Measurements from ENCODE around the gene SMAP1. TPM values are rescaled to one million over a fixed set of nuclear protein-coding genes. Genes with fewer than 3 reads are reported as not detected.

SMAP1 gene
- total RNA-seq, 5 donors from 2014 or later (not counting 1 experiment from before 2014, with no cell fraction given) = 27.1 to 32.3 (median 31.9) TPM

- no peak for ATAC-seq (replicated peaks in 1 of 4)
- POLR2A ChIA-PET = no interaction called here
- no CpG with 5 or more reads among the region's 1 CpG for WGBS (ENCODE audit: insufficient coverage)
- Histone ChIP-seq H3K9me3 (no peaks in the 10 kb centered on the region), H3K27ac (ENCODE audit: low read length) (no peak overlapping the region), H3K27me3 (replicated peaks in 1 of 2; ENCODE audit: control insufficient read depth in 2 of 2, extremely low read depth in 1 of 2, insufficient read depth in 2 of 2, low read length in 1 of 2) (no peaks in the 10 kb centered on the region), H3K4me3 (ENCODE audit: control insufficient read depth in 1 of 2, extremely low read depth in 1 of 2, low read length in 1 of 2) (no peak overlapping the region), H3K4me1 (ENCODE audit: control insufficient read depth in 1 of 2, extremely low read depth in 1 of 2, insufficient read depth in 2 of 2, low read length in 2 of 2) (no peaks in the 10 kb centered on the region), H3K36me3 (ENCODE audit: control insufficient read depth in 2 of 2, extremely low read depth in 1 of 2, insufficient read depth in 1 of 2, low read length in 1 of 2) (no peaks in the 10 kb centered on the region)
- Mint-ChIP-seq H3K36me3 (no peaks in the 10 kb centered on the region), H3K4me1 (no peaks in the 10 kb centered on the region), H3K27me3 (peaks cover 3 to 19% of the 10 kb centered on the region in 2 donors), H3K4me3 (no peak overlapping the region), H3K9me3 (no peaks in the 10 kb centered on the region), H3K27ac (no peak overlapping the region)
- no peak for DNase-seq
- CTCF ChIA-PET = interaction anchor here in 1 of 2 donors (1.1 kb wide), 1 partner anchor 19 kb away, joined by 3 read pairs; no protein-coding TSS in a partner anchor
These were observed 238.1 kb downstream of the SMAP1 start for GRCh38 chr6:70905742-70906141.

Other genes starting within 250 kb of the SMAP1 start
- 10 to 100 TPM in 2 of 5 donors, 1 to 10 TPM in 3; 4.0 to 13.4 (median 8.3) TPM for gene SDHAF4, start 101.0 kb upstream of the SMAP1 start, total RNA-seq

Measured in T-cell (primary cell).